HK-2 (cell line): ENCODE results near the gene TOX3.

Source experiments
- DNase-seq: peaks from one replicate; pipeline ENCODE4 v3.0.0-alpha.2; 2018; ENCODE audit not compliant: unreplicated experiment

TOX3 gene

GRCh38 chr16:52547004-52547833 is at the start of gene TOX3:
Gene TOX3, minus strand, starts transcription at chr16:52547143. Its CDS starts 420 bp downstream, at chr16:52546723.
- DNase-seq: no peak

GRCh38 chr16:52592778-52593177 is 45.8 kb upstream of the TOX3 start:
- no peak for DNase-seq

GRCh38 chr16:52591934-52592592 is 45.1 kb upstream of the TOX3 start:
- DNase-seq: no peak

- no peak for DNase-seq
These were observed 44.5 kb upstream of the TOX3 start for GRCh38 chr16:52591471-52591870.

GRCh38 chr16:52586159-52586558 is 39.2 kb upstream of the TOX3 start:
- no peak for DNase-seq

GRCh38 chr16:52584354-52585320 is 37.7 kb upstream of the TOX3 start:
- no peak for DNase-seq

GRCh38 chr16:52581530-52581929 is 34.6 kb upstream of the TOX3 start:
- DNase-seq: no peak

GRCh38 chr16:52580488-52580887 is 33.5 kb upstream of the TOX3 start:
- no peak for DNase-seq

GRCh38 chr16:52578829-52579498 is 32.0 kb upstream of the TOX3 start:
- no peak for DNase-seq

- no peak for DNase-seq
These were observed 31.3 kb upstream of the TOX3 start for GRCh38 chr16:52578007-52578828.

- no peak for DNase-seq
These were observed 30.3 kb upstream of the TOX3 start for GRCh38 chr16:52577130-52577706.

- DNase-seq: no peak
These were observed 26.7 kb upstream of the TOX3 start for GRCh38 chr16:52573365-52574299.

GRCh38 chr16:52572656-52573055 is 25.7 kb upstream of the TOX3 start:
- no peak for DNase-seq

- DNase-seq: no peak
These were observed 23.6 kb upstream of the TOX3 start for GRCh38 chr16:52570495-52571091.

- DNase-seq: no peak
These were observed 22.8 kb upstream of the TOX3 start for GRCh38 chr16:52569701-52570100.

GRCh38 chr16:52568983-52569690 is 22.2 kb upstream of the TOX3 start:
- no peak for DNase-seq

- DNase-seq: no peak
These were observed 21.6 kb upstream of the TOX3 start for GRCh38 chr16:52568495-52568894.

GRCh38 chr16:52567193-52567592 is 20.2 kb upstream of the TOX3 start:
- DNase-seq: no peak
